ENCODE data around the gene IFT22. TPM values are rescaled to one million over a fixed set of nuclear protein-coding genes. Genes with fewer than 3 reads are reported as not detected.

IFT22 gene
- total RNA-seq, 1 experiment from 2014 or later, result 21.3 TPM

DNA sequence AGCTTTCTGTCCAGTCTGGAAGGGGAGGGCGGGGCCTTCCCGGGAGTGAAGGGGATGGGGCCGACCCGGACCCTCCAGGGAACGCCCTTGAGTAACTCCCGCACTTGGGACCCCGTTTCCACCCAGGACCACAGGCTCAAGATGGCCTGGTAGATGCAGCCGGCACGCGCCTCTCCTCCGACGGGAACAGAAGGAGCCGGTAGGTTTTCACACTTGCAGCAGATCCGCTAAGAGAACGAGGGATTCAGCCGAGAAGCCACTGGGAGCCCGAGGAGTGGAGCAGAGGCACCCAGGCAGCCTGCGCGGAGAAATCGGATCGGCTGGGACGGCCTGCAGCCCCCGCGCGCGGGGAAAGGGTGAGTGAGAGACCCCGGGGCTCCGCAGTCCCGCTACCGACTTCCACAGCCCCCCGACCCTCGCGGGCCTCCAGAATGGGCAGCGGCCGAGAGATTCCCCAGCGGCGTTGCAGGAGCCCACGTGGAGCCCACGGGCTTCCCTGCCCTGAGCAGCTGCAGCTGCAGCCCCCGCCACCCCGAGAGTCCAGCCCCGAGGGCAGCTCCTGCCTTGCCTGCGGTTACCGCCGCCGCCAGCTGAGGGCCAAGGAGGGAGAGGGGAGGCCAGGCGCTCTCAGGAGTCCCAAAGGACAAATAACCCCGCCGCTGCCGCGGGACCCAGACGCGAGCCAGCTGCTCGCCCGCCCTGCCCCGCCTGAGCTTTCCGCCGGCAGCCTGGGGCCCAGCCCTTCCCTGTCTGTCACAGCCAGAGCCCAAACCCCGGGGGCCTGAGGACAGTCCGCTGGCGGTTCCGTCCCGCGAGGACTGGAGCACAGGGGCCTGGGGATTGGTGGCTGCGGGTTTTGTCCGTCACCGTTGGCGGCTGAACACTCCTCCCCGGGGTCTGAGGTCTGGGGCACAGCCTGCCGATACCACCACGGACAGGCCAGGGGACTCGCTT lies 21.8 kb downstream of the IFT22 start:
- H3K23me2 ChIP-seq (ENCODE audit: insufficient read length, low read depth, low read length, poor library complexity, severe bottlenecking), result peaks cover 6% of the 10 kb centered on the region
- H3K14ac ChIP-seq (ENCODE audit: insufficient read depth, low read length), result peak overlapping the region; percentile 79
- no peak overlapping the region for H4K91ac ChIP-seq (ENCODE audit: insufficient read length, low read depth, low read length)
- peak; percentile 40 for TF ChIP-seq CTCF (conservative IDR thresholded peaks at IDR 0.05)
- H2BK20ac ChIP-seq (ENCODE audit: low read depth, low read length, poor library complexity, severe bottlenecking), result no peak overlapping the region
- no peak overlapping the region for H2BK5ac ChIP-seq (ENCODE audit: insufficient read length, low read length)
- peak; percentile 61 for DNase-seq
- no peaks in the 10 kb centered on the region for H4K20me1 ChIP-seq (ENCODE audit: control insufficient read depth, insufficient read depth, insufficient read length)
- no peak overlapping the region for H3K27ac ChIP-seq (ENCODE audit: insufficient read length, low read depth, low read length)
- peaks cover 10% of the 10 kb centered on the region; the same call in 1 of the 2 replicates for H3K79me2 ChIP-seq (ENCODE audit: insufficient read depth, low read length)
- no CpG with 5 or more reads among the region's 72 CpGs for WGBS (ENCODE audit: extremely low coverage, insufficient read length, low lambda C conversion rate)
- Mint-ChIP-seq H3K4me1 (peaks cover 31 to 32% of the 10 kb centered on the region in 2 experiments), H3K27ac (peak overlapping the region; percentile 44 to 98 (median 95); a peak in 5 of 7 replicates), H3K9me3 (no peaks in the 10 kb centered on the region; a peak in 3 of 5 replicates), H3K36me3 (ENCODE audit: insufficient read depth in 1 of 3, low read depth in 3 of 3) (peaks cover 24 to 43% (median 25%) of the 10 kb centered on the region in 3 experiments), H3K4me3 (peak overlapping the region; percentile 78 to 95), H3K27me3 (ENCODE audit: low read depth) (no peaks in the 10 kb centered on the region)
- peak overlapping the region; percentile 76 for H3K4me2 ChIP-seq (ENCODE audit: insufficient read depth, insufficient read length, low read length)
- no peaks in the 10 kb centered on the region for H3K27me3 ChIP-seq (ENCODE audit: insufficient read depth, low read length)
- no peak overlapping the region for H4K5ac ChIP-seq (ENCODE audit: insufficient read length, low read depth, low read length)
- H2AFZ ChIP-seq (ENCODE audit: low read length), result no peak overlapping the region
- H3K23ac ChIP-seq (ENCODE audit: insufficient read length, low read depth, low read length), result no peak overlapping the region
- H3K18ac ChIP-seq (ENCODE audit: insufficient read length, low read depth, low read length), result peak overlapping the region; percentile 42
- H3T11ph ChIP-seq (ENCODE audit: low read length), result no peak overlapping the region
- H2BK12ac ChIP-seq (ENCODE audit: insufficient read length, low read depth, low read length), result no peak overlapping the region
- no peak overlapping the region for H2BK15ac ChIP-seq (ENCODE audit: low read depth, low read length)
- peak overlapping the region; percentile 63 for H3K9ac ChIP-seq (ENCODE audit: extremely low read depth, insufficient read length, low read length)
- H2AK5ac ChIP-seq (ENCODE audit: insufficient read length, low read length), result no peak overlapping the region
- H3K4ac ChIP-seq (ENCODE audit: low read depth, low read length), result peak overlapping the region; percentile 5; the same call in 1 of the 2 replicates
- no peak overlapping the region for H2BK120ac ChIP-seq (ENCODE audit: low read depth, low read length, poor library complexity, severe bottlenecking)
- no peak overlapping the region for H3K56ac ChIP-seq (ENCODE audit: insufficient read length, low read depth, low read length)
- H3K9me3 ChIP-seq (ENCODE audit: control insufficient read depth, low read depth, low read length), result no peaks in the 10 kb centered on the region
- peaks cover 4% of the 10 kb centered on the region; the same call in 1 of the 2 replicates for H3K4me1 ChIP-seq (ENCODE audit: insufficient read depth, low read length)
- no peak overlapping the region for H4K8ac ChIP-seq (replicated peaks; ENCODE audit: insufficient read length, low read depth, low read length)
- H3K79me1 ChIP-seq (ENCODE audit: insufficient read depth, low read depth, low read length, poor library complexity, severe bottlenecking), result no peaks in the 10 kb centered on the region

Measured in H9 (cell line).